Activated T-helper 1 cell treated with anti-CD3 and anti-CD28 coated beads, Interleukin-2, amount 50 U/mL, for 16 hours (primary cell): ENCODE measurements around the gene SORCS1.

Source experiments
- DNase-seq, 2 donors: peaks; one replicate each; pipeline ENCODE4 v3.0.0-alpha.2; 2020; ENCODE audit warnings: low read depth in 1 of 2, low spot score in 1 of 2

The SORCS1 gene

GRCh38 chr10:106614293-106614692 lies 550.2 kb downstream of the SORCS1 start:
- DNase-seq, result no peak

- no peak for DNase-seq
Observed at GRCh38 chr10:106612381-106612780, 552.1 kb downstream of the SORCS1 start.

GRCh38 chr10:106609470-106610266 lies 554.8 kb downstream of the SORCS1 start:
- no peak for DNase-seq

- no peak for DNase-seq
Observed at GRCh38 chr10:106608066-106608465, 556.4 kb downstream of the SORCS1 start.

GRCh38 chr10:106595281-106595680 lies 569.2 kb downstream of the SORCS1 start:
- no peak for DNase-seq

GRCh38 chr10:106593876-106594275 lies 570.6 kb downstream of the SORCS1 start:
- DNase-seq, result no peak

- no peak for DNase-seq
Observed at GRCh38 chr10:106592396-106592795, 572.1 kb downstream of the SORCS1 start.

- DNase-seq, result no peak
Observed at GRCh38 chr10:106582291-106582690, 582.2 kb downstream of the SORCS1 start.

- DNase-seq, result no peak
Observed at GRCh38 chr10:106577756-106578155, 586.8 kb downstream of the SORCS1 start.

- DNase-seq, result no peak
Observed at GRCh38 chr10:106577266-106577665, 587.2 kb downstream of the SORCS1 start.

GRCh38 chr10:106576534-106576933 lies 588.0 kb downstream of the SORCS1 start:
- DNase-seq, result no peak

- no peak for DNase-seq
Observed at GRCh38 chr10:106573106-106573505, 591.4 kb downstream of the SORCS1 start.

- DNase-seq, result no peak
Observed at GRCh38 chr10:106571192-106571946, 593.1 kb downstream of the SORCS1 start.

- no peak for DNase-seq
Observed at GRCh38 chr10:106570268-106570667, 594.2 kb downstream of the SORCS1 start.

GRCh38 chr10:106567629-106568028 lies 596.9 kb downstream of the SORCS1 start:
- DNase-seq, result no peak

GRCh38 chr10:106566873-106567272 lies 597.6 kb downstream of the SORCS1 start:
- no peak for DNase-seq

- DNase-seq, result no peak
Observed at GRCh38 chr10:106565546-106565945, 599.0 kb downstream of the SORCS1 start.

- no peak for DNase-seq
Observed at GRCh38 chr10:106563384-106563783, 601.1 kb downstream of the SORCS1 start.

- DNase-seq, result no peak
Observed at GRCh38 chr10:106560925-106561640, 603.4 kb downstream of the SORCS1 start.

GRCh38 chr10:106559442-106559841 lies 605.1 kb downstream of the SORCS1 start:
- DNase-seq, result no peak

- no peak for DNase-seq
Observed at GRCh38 chr10:106557951-106558733, 606.4 kb downstream of the SORCS1 start.
